SJSA1 (cell line): ENCODE results near the gene PGPEP1. TPM values are rescaled to one million over a fixed set of nuclear protein-coding genes. Genes with fewer than 3 reads are reported as not detected.
A peak's percentile ranks its signal among the peaks of the same experiment; 100 is the strongest.
"Not testable (repeated sequence)": the region's sequence is repeated elsewhere in the genome, so short reads cannot be mapped to it uniquely, and the experiment has no call there.

Experiments
- DNase-seq, 2 experiments: peaks; one replicate each; pipeline ENCODE4 v3.0.0-alpha.2; 2015 to 2020; ENCODE audit warnings: low spot score in 2 of 2, low read depth in 1 of 2
- H3K27ac ChIP-seq: fragments of 250-450 bp; sonication (Bioruptor Pico); 2 replicates; pipeline ENCODE4 v1.5.1; 2020; ENCODE audit warnings: mild to moderate bottlenecking, moderate library complexity
- H3K27me3 ChIP-seq: fragments of 250-450 bp; sonication (Bioruptor Pico); replicated peaks from 2 replicates; pipeline ENCODE4 v1.5.1; 2020; ENCODE audit warnings: mild to moderate bottlenecking, moderate library complexity
- H3K36me3 ChIP-seq: fragments of 250-450 bp; sonication (Bioruptor Pico); 2 replicates; pipeline ENCODE4 v1.5.1; 2020; ENCODE audit warnings: mild to moderate bottlenecking
- H3K4me1 ChIP-seq: fragments of 250-450 bp; sonication (Bioruptor Pico); replicated peaks from 2 replicates; pipeline ENCODE4 v1.6.1; 2021; ENCODE audit warnings: mild to moderate bottlenecking
- H3K4me3 ChIP-seq: fragments of 250-450 bp; sonication (Bioruptor Pico); 2 replicates; pipeline ENCODE4 v1.5.1; 2020; ENCODE audit warnings: mild to moderate bottlenecking
- H3K9me3 ChIP-seq: fragments of 250-450 bp; sonication (Bioruptor Pico); replicated peaks from 2 replicates; pipeline ENCODE4 v1.5.1; 2020; ENCODE audit warnings: mild to moderate bottlenecking
- total RNA-seq: library from RNA; depleted of rRNA; stranded (reverse); fragments of >200 nt; shearing (Covaris generic); gene quantifications from 2 replicates; pipeline ENCODE4 v1.2.3, GENCODE V29; 2014

PGPEP1 gene
- total RNA-seq, 1 experiment from 2014 or later: 5.7 TPM

DNA sequence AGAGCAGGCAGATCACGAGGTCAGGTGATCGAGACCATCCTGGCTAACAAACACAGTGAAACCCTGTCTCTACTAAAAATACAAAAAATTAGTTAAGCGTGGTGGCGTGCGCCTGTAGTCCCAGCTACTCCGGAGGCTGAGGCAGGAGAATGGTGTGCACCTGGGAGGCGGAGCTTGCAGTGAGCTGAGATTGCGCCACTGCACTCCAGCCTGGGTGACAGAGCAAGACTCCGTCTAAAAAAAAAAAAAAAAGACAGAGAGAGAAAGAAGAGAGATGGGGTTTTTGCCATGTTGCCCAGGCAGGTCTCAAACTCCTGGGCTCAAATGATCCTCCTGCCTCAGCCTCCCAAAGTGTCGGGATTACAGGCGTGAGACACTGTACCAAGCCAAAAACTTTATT, 65.4 kb downstream of the PGPEP1 start:
- not testable (repeated sequence) for H3K27me3 ChIP-seq, DNase-seq, H3K36me3 ChIP-seq, H3K9me3 ChIP-seq, H3K4me3 ChIP-seq, H3K27ac ChIP-seq
- peaks cover 10% of the 10 kb centered on the region for H3K4me1 ChIP-seq

DNA sequence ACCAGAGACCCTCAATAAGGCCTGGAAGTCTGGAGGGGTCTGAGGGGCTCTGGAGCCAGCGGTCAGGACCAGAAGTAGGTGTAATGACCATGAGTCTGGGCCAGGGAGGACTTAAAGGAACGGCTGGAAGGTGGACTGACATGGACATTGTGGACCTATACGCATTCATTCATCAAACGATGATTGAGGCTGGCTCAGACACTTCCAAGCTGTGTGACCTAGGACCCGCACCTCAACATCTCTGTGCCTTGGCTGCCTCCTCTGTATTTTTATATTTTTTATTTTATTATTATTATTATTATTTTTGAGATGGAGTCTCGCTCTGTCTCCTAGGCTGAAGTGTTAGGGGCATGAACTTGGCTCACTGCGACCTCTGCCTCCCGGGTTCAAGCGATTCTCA, 66.4 kb downstream of the PGPEP1 start:
- H3K27me3 ChIP-seq: no peaks in the 10 kb centered on the region
- no peak overlapping the region for H3K27ac ChIP-seq
- H3K4me1 ChIP-seq: peaks cover 9% of the 10 kb centered on the region
- H3K4me3 ChIP-seq: no peak overlapping the region
- no peak for DNase-seq
- no peaks in the 10 kb centered on the region for H3K9me3 ChIP-seq
- H3K36me3 ChIP-seq: no peaks in the 10 kb centered on the region

DNA sequence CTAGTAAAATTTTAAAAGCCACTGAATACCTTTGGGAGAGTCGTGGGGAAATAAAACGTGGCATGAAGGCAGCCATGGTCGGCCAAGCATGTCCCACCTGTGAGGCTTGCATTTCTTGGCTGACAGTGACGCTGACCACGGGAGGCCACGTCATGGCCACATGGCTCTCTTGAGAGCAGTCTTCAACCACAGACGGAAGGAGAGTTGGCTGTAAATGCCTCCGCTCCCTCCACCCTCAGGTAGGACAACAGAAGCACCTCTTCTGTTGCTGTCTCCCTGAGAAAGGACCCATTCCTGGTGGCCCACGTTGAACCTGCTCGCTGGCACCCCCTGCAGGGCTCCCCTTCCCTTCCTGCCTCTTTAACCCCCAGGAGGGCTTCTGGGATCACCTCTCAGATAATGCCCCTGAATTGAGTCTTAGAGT, 67.7 kb downstream of the PGPEP1 start:
- no peak overlapping the region for H3K4me3 ChIP-seq
- no peaks in the 10 kb centered on the region for H3K27me3 ChIP-seq

DNA sequence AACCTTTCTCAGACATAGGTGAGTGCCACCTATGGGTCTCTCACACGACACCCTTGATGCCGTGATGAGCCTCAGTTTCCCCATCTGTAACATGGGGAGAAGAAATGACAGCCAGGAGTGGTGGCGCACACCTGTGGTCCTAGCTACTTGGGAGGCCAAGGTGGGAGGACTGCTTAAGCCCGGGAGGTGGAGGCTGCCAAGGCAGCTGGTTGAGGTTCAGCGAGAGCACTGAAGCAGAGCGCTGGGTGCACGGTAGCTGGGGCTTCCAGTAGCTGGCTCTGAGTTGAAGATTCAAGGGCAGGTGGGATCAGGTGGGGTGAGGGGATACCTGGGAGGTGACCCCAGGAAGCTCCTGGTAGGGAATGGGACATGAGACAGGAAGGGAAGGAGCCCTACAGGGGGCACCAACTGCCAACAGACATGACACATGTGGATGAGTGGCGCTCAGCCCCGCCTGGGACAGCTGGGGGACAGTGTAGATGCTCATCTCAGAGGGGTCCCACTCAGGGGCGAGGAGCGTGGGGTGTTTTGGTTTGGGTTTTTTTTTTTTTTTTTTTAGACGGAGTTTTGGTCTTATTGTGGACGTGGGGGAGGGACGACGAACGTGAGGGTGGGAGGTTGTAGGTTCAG, 72.3 kb downstream of the PGPEP1 start:
- H3K36me3 ChIP-seq: no peaks in the 10 kb centered on the region
- H3K4me3 ChIP-seq: no peak overlapping the region
- no peak for DNase-seq

More for the DNA sequence above, 67.7 kb downstream of the PGPEP1 start:
- Histone ChIP-seq H3K36me3 (no peaks in the 10 kb centered on the region), H3K4me1 (peaks cover 9% of the 10 kb centered on the region), H3K27ac (no peak overlapping the region), H3K9me3 (no peaks in the 10 kb centered on the region)
- no peak for DNase-seq

DNA sequence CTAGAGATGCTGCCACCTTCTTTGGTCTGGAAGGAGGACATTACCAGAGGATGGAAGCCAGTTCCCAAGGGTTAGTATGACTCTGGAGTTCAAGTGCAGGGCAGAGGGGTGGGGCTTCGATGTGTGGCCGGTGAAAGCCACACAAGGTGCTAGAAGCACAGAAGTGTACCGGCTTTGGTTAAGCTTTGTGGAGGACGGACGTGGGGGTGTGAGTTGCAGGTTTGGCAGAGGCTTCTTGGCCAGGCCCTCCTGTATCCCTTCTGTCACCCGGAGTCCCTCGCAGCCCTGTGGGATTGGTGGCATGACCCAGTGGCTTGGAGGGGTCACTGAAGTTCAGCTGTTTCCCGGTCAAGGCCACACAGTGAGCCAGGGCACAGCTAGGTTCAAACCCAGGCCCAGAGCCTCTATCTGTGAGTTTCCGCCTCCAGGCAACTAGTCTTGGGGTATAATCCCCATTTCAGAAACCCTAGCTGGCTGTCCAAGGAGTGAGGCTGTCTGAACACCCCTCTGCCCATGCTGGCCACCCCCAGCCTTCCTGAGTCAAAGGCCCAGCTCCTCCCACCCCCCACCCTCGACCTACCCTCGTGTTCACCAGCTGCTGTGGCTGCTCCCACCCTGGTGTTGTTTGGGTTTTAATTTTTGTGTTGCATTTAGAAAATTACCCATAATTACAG, 74.2 kb downstream of the PGPEP1 start:
- H3K9me3 ChIP-seq: 0 out of 2 replicates have a peak, but pooled peaks cover 5% of the 10 kb centered on the region
- H3K36me3 ChIP-seq: peaks cover 3% of the 10 kb centered on the region; the same call in 1 of the 2 replicates
- DNase-seq: no peak
- no peak overlapping the region for H3K4me3 ChIP-seq
- no peaks in the 10 kb centered on the region for H3K27me3 ChIP-seq
- H3K27ac ChIP-seq: 0 out of 2 replicates have a peak overlapping the region, but pooled peaks have one; percentile 21
- peaks cover 66% of the 10 kb centered on the region for H3K4me1 ChIP-seq

More for the DNA sequence above, 72.3 kb downstream of the PGPEP1 start:
- H3K27me3 ChIP-seq: no peaks in the 10 kb centered on the region
- peaks cover 47% of the 10 kb centered on the region for H3K4me1 ChIP-seq
- H3K9me3 ChIP-seq: no peaks in the 10 kb centered on the region
- no peak overlapping the region for H3K27ac ChIP-seq

DNA sequence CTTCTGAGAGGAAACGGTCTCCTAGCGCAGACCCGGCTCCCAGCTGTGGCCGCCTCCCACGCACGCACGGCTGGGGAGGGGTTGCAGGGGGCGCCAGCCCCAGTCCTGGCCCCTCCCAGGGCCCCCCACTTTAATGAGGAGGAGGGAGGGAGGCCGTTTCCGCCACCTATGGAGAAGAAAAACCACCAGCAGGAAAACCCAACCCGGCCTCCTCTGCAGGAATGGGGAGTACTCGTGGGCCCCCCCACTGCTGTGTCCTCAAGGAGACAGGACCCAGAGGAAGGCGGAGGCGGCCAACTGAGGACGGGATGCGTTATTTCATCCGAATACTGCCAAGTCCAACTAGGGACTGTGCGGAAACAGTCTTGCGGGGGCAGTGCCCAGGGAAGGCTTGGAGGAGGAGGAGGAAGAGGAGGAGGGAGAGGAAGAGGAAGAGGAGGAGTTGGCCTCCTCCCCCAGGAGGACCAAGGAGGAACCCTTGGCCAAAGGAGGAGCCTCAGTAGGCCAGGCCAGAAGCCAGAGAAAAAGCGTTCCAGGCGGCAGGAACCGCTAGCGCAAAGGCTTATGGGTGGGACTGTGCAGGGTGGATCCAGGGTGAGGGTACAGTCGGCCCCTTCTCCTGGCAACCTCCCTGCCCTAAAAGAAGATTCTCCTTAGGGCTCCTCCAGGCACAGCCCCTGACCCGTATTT, 74.9 kb downstream of the PGPEP1 start:
- Histone ChIP-seq H3K4me1 (peaks cover 67% of the 10 kb centered on the region), H3K36me3 (peaks cover 3% of the 10 kb centered on the region; the same call in 1 of the 2 replicates), H3K9me3 (peaks cover 9% of the 10 kb centered on the region; the same call in 1 of the 2 replicates), H3K27me3 (no peaks in the 10 kb centered on the region), H3K27ac (peak overlapping the region; percentile 84), H3K4me3 (no peak overlapping the region)
- no peak for DNase-seq

DNA sequence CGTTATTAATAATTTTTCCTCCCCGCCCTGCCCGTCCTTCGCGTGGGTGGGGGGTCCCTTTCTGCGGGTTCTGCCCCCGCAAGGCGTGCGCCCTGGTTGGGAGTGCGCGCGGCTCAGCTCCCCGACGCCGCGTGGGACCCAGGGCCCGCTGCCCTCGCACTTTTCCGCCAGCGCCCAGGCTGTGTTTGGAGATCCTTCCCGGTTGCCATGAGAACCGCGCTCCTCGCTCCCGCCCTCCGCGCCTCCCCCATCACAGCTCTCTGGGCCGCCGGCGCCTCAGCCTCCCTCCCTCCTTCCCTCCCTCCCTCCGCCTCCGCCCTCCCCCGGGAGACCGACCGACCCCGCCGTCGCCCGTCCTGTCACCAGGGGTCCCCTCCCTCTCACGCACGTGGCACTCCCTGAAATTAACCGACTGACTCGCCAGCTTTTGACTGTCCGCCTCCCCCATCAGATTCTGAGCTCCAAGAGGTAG, 76.4 kb downstream of the PGPEP1 start:
- Histone ChIP-seq H3K36me3 (peaks cover 3% of the 10 kb centered on the region; the same call in 1 of the 2 replicates), H3K9me3 (peaks cover 9% of the 10 kb centered on the region; the same call in 1 of the 2 replicates), H3K27ac (peak overlapping the region; percentile 84), H3K4me1 (peaks cover 65% of the 10 kb centered on the region), H3K4me3 (peak overlapping the region; percentile 29), H3K27me3 (no peaks in the 10 kb centered on the region)
- DNase-seq: peak; percentile 73 to 93

DNA sequence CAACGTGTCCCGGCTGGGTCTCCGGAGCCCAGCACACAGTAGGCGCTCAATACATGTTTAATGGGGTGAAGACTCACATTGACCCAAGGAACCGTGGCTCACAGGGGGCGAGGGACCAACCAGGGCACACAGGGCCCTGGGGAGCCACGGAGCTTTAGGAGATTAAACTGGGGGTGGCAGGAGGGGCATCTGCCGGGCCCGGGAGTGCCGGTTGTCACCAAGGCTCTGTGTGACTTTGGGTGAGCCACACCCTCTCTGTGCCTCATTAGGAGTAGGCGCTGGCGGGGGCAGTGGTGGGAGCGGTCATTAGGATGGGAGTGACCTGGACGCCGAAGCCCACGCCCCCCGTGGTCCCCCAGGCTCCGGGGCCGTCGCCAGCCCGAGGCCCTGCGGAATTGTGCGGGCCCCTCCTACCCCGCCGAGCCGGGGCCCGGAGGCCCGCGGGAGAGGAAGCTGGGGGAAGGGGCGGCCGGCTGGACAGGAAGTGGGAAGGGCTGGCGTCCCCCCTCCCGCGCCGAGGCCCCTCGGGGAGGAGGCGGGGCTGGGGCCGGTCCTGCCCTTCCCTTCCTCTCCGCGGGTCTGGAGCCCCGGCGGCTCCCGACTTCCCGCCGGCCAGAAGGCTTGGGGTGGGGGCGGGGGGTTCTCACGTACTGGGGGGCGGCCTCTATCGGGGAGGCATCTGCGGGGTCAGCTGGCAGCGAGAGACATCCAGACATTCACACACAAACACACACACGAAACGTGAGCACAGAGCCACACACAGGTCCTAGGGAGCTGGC, 77.0 kb downstream of the PGPEP1 start:
- Histone ChIP-seq H3K36me3 (peaks cover 3% of the 10 kb centered on the region; the same call in 1 of the 2 replicates), H3K4me1 (peaks cover 65% of the 10 kb centered on the region), H3K9me3 (peaks cover 9% of the 10 kb centered on the region; the same call in 1 of the 2 replicates), H3K27ac (peak overlapping the region; percentile 84), H3K27me3 (no peaks in the 10 kb centered on the region), H3K4me3 (peak overlapping the region; percentile 29)
- DNase-seq: peak; percentile 86 to 87

DNA sequence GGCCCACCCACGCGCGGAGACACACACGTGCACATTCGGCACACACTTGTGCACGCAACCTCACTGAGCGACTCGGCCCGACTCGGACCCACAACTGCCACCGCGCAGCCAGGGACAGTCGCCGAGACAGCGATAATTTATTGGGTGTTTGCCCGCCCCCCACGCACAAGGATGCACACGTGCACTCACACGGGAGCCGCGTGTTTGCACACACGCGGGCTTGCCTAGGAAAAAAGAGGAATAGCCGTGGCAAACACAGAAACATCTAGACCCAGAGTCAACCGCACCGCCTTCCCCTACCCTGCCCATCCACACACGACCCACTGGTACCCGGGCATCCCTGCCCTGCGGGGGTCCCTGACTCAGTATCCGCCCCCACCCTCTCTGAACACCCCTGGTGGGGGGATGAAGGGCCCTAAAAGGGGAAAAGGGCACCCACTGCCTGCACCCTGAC, 77.7 kb downstream of the PGPEP1 start:
- Histone ChIP-seq H3K27me3 (no peaks in the 10 kb centered on the region), H3K4me3 (no peak overlapping the region), H3K9me3 (peaks cover 9% of the 10 kb centered on the region; the same call in 1 of the 2 replicates), H3K4me1 (peaks cover 65% of the 10 kb centered on the region), H3K36me3 (peaks cover 3% of the 10 kb centered on the region; the same call in 1 of the 2 replicates), H3K27ac (no peak overlapping the region)
- DNase-seq: no peak

DNA sequence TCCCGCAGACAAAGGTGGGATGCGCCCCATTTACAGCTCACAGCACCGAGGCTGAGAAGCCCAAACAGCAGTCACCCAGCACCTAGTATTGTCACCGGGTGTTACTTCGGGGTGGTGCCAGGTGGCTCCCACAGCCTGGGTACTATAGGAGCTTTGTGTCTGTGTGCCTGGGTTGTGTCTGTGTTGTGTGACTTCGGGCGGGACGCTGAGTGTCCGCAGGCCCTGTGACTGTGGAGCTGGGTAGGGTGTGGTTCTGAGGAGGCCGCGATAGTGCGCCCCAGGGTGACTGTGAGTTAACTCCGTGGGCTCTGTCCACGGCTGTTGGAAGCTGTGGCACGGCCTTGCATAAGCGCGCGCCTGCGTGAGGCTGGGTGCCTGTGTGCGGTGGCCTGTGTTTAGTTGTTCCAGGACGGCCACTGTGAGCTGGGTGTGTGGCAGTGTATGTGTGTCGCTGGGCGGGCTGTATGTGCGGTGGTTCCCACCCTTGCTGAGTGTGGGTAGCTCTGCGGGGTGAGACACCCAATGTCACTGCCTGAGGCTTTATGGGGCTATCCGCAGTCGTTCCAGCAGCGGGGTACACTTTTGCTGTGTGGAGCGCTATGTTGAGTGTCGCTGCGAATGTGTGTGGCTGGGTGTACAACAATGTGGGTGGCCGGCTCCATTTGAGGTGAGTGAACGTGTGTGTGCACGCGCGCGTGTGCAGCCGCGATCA, 78.2 kb downstream of the PGPEP1 start:
- H3K27me3 ChIP-seq: no peaks in the 10 kb centered on the region
- DNase-seq: no peak
- peaks cover 9% of the 10 kb centered on the region; the same call in 1 of the 2 replicates for H3K9me3 ChIP-seq
- peak overlapping the region; percentile 81 for H3K4me3 ChIP-seq
- peaks cover 65% of the 10 kb centered on the region for H3K4me1 ChIP-seq
- peaks cover 3% of the 10 kb centered on the region; the same call in 1 of the 2 replicates for H3K36me3 ChIP-seq
- no peak overlapping the region for H3K27ac ChIP-seq

DNA sequence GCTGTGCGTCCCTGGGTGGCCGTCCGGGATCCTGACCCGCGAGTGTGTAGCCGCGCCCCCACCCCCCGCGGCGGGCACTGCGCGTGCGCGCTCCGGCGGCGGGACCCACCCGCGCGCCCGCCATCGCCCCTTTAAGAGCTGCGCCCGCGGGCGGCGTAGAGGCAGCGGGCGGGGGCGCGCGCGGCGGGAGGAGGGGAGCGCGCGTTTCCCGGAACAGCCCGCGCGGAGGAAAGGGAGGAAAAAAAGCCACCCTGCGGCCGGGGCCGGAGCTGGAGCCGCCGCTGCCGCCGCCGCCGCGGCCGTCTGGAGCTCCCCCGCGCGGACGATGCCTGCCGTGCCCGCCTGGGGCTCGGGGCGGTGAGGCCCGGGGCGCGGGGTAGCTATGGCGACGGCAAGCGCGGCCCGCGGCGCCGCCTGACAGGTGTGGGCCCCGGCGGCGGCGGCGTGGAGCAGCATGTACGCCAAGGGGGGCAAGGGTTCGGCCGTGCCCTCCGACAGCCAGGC, 78.8 kb downstream of the PGPEP1 start, which contains the start of gene SSBP4:
SSBP4 (plus strand) TSS at position 204 of the 504 bp plus-strand sequence; CDS start at position 455, 251 bp downstream.
- Histone ChIP-seq H3K9me3 (peaks cover 9% of the 10 kb centered on the region; the same call in 1 of the 2 replicates), H3K36me3 (peaks cover 3% of the 10 kb centered on the region; the same call in 1 of the 2 replicates), H3K4me3 (peak within 1 kb of the TSS; percentile 81), H3K4me1 (peaks cover 63% of the 10 kb centered on the region), H3K27ac (no peak within 1 kb of the TSS), H3K27me3 (no peaks in the 10 kb centered on the region)
- peak; percentile 73 to 84 for DNase-seq
